GM12892 (cell line): ENCODE results near the gene SUSD1.

Source experiments
- DNase-seq: peaks from one replicate; pipeline ENCODE4 v3.0.0; 2011; ENCODE audit not compliant: insufficient read length
- FAIRE-seq: peaks from 2 replicates; lab custom pipeline; 2011; peaks lifted over from hg19 to GRCh38; lab: Jason Lieb, UNC
- POLR2A ChIP-seq: IDR thresholded peaks from 2 replicates; pipeline ENCODE4 v1.6.1; 2011; ENCODE audit warnings: low read depth, low read length, control low read depth
- POLR2AphosphoS5 ChIP-seq: IDR thresholded peaks from 2 replicates; pipeline ENCODE4 v1.6.1; 2011; ENCODE audit warnings: low read depth, low read length, control low read depth
- TAF1 ChIP-seq: IDR thresholded peaks from 2 replicates; pipeline ENCODE4 v1.6.1; 2011; ENCODE audit warnings: low read depth, mild to moderate bottlenecking, control low read depth, low read length, borderline replicate concordance

The SUSD1 gene

DNA sequence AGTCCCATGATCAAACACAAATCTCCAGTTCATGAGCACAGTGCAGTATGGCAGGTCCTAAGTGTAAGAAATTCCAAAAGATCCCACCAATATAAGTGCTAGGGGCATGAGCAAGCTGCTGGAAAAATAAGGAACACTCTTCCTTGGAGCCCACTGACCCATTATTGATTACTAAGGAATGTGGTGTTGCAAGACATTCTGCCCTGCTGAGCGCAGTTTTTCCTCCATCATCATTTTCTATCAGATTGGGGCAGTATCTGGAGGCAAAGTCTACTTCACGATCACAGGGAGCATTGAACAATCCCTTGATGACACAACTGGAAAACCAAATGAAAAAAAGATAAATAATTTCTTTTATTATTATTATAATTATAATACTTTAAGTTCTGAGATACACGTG lies 149.2 kb downstream of the SUSD1 start:
- DNase-seq = no peak
- no peak for FAIRE-seq
- no peak for TF ChIP-seq TAF1
- TF ChIP-seq POLR2A = no peak
- TF ChIP-seq POLR2AphosphoS5 = no peak

DNA sequence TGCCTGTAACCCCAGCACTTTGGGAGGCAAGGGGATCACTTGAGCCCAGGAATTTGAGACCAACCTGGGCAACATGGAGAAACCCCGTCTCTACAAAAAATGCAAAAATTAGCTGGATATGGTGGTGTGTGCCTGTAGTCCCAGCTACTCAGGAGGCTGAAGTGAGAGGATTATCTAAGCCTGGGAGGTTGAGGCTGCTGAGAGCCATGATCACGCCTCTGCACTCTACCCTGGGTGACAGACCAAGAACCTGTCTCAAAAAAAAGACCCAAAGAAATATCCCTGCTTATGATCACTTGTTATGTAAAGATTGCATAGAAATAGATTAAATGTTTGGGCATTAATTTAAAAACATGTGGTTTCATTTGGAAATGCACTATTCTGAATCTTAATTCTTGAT lies 153.4 kb downstream of the SUSD1 start:
- TF ChIP-seq POLR2A (no peak), TAF1 (no peak), POLR2AphosphoS5 (no peak)
- no peak for DNase-seq
- FAIRE-seq = no peak

- TF ChIP-seq TAF1 (no peak), POLR2A (no peak), POLR2AphosphoS5 (no peak)
- DNase-seq (no peak), FAIRE-seq (no peak)
Measured at GRCh38 chr9:112020680-112021596, 154.2 kb downstream of the SUSD1 start.

DNA sequence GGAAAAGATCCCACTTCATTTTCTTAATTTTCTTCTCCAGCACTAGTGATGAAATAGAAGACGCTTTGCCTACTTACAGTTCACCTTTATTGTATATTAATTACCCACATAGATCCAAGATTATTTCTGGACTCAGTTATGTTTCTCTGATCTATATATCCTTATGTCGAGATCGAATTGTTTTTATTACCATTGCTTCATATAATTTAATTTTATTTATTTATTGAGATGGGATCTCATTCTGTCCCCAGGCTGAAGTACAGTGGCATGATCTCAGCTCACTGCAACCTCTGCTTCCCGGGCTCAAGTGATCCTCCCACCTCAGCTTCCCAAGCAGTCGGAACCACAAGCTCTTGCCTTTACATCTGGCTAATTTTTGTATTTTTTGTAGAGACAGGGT lies 157.2 kb downstream of the SUSD1 start:
- DNase-seq (no peak), FAIRE-seq (no peak)
- TF ChIP-seq TAF1 (no peak), POLR2A (no peak), POLR2AphosphoS5 (no peak)

DNA sequence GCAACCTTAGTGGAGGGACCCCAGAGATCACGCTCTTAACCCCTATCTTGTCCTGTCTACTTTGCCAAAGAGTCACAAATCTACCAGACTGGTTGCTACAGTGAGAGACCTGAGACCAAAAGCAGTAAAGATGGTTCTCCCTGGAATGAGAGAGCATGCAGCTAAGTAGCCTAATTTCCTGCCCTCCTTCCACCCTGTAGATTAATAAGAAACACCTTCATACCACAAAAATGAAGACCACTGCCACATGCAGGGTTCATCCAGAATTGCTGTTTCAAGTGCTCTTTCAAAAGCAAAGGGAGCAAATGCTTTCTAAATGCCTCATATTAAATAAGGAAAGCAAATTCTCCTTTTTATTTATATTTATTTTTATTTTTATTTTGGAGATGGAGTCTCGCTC lies 159.4 kb downstream of the SUSD1 start:
- DNase-seq (no peak), FAIRE-seq (no peak)
- TF ChIP-seq TAF1 (no peak), POLR2A (no peak), POLR2AphosphoS5 (no peak)

- DNase-seq = no peak
- FAIRE-seq = no peak
- TF ChIP-seq POLR2A = no peak
- TF ChIP-seq POLR2AphosphoS5 = no peak
- no peak for TF ChIP-seq TAF1
Measured at GRCh38 chr9:112015149-112015548, 159.9 kb downstream of the SUSD1 start.

GRCh38 chr9:112013266-112013665 lies 161.8 kb downstream of the SUSD1 start:
- DNase-seq (no peak), FAIRE-seq (no peak)
- TF ChIP-seq TAF1 = no peak
- no peak for TF ChIP-seq POLR2A
- TF ChIP-seq POLR2AphosphoS5 = no peak; the same call in 1 of the 2 replicates

DNA sequence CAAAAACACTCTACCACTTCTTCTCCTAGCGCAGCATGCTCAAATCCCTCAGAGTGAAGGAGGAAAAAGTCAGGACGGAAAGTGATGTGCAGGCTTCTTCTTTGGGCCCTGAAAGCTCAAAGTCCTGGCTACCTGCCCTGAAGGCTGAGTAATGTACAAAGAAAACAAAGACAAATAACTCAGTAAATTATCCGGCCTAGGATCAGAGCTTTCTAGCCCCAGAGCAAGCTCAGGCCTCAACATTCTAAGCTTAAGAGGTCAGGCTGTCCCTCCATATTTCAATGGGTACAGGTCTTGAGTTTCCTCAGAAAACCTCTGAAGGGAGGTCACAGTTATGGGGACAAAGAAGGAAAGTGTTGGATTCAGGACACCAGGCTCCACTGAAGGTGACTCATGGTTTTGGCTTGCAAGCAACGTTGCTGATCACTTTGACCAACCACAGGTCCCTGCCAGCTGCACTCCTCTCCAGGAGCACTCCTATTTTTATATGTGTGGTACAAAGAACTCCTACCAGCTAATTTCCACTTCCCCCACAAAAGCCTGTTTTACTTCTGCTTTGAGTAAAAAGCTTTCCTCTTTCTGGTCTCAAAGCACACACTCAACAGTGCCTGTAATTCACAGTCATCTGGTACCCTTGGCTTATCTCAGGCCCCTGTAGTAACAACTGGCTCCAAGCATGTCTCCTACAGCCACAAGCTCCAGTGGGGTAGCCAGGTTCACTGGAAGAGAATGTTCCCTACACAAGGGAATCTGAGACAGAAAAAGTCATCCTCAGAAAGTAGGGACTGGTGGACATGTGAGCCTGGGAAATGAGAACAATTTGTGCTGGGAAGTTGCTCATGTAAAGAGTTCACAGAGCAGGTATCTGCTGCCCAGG lies 162.8 kb downstream of the SUSD1 start:
- DNase-seq = peak; percentile 42

GRCh38 chr9:112011051-112011620 lies 164.0 kb downstream of the SUSD1 start:
- FAIRE-seq (no peak), DNase-seq (no peak)
- no peak for TF ChIP-seq TAF1
- TF ChIP-seq POLR2A = no peak
- TF ChIP-seq POLR2AphosphoS5 = no peak

More for the DNA sequence above, 162.8 kb downstream of the SUSD1 start:
- FAIRE-seq = peak; percentile 77
- no peak; the same call in 1 of the 2 replicates for TF ChIP-seq TAF1
- TF ChIP-seq POLR2AphosphoS5 = peak; percentile 9

DNA sequence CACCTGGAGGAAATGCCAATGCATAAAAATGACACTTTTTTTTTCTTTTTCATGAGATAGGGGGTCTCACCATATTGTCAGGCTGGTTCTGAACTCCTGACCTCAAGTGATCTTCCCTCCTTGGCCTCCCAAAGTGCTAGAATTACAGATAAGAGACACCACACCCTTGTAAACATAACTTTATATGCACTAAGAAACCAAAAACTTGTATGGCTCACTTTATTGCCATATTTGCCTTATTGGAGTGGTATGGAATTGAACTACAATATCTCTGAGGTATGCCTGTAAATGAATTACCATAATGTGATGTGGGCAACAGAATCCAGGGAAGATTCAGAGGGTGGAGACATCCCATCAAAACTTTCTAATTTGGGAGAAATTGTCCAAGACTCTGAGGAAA lies 164.6 kb downstream of the SUSD1 start:
- FAIRE-seq = no peak
- TF ChIP-seq TAF1 (no peak), POLR2A (no peak), POLR2AphosphoS5 (no peak)
- no peak for DNase-seq

GRCh38 chr9:112009656-112010055 lies 165.4 kb downstream of the SUSD1 start:
- FAIRE-seq = no peak
- no peak for DNase-seq
- no peak for TF ChIP-seq POLR2A
- TF ChIP-seq TAF1 = no peak
- no peak for TF ChIP-seq POLR2AphosphoS5
